HepG2 (cell line): ENCODE measurements around the gene MCRIP2. TPM values are rescaled to one million over a fixed set of nuclear protein-coding genes. Genes with fewer than 3 reads are reported as not detected.

Experiments
- ATAC-seq: fragments of 200-7000 bp; cut with Tn5 transposase; 3 replicates; pipeline ENCODE4 v1.9.1; 2020; ENCODE audit warnings: mild to moderate bottlenecking, moderate library complexity
- BruUV-seq: library from RNA; stranded (reverse); fragments of 400-500 nt; replicated peaks from 2 replicates; lab custom pipeline; 2021; lab: Mats Ljungman, UMichigan
- CTCF ChIA-PET: fragments of 300-600 bp; formaldehyde crosslinking; extraction: SDS; loops from one replicate; lab custom pipeline; 2021; ENCODE audit warnings: low total read pairs, inconsistent platforms, low intra/inter-chr PET ratio; lab: Yijun Ruan, JAX
- POLR2A ChIA-PET: fragments of 350-600 bp; sonication (Branson Sonifier 250); formaldehyde crosslinking; loops from one replicate; lab custom pipeline; 2020; ENCODE audit warnings: antibody characterized with exemption, inconsistent platforms; lab: Yijun Ruan, JAX
- DNase-seq: peaks from one replicate; pipeline ENCODE4 v3.0.0-alpha.2; 2015; ENCODE audit warnings: low spot score
- FAIRE-seq: peaks from 3 replicates; lab custom pipeline; 2011; peaks lifted over from hg19 to GRCh38; lab: Jason Lieb, UNC
- H2AFZ ChIP-seq: one replicate; pipeline ENCODE4 v1.6.1; 2011; ENCODE audit warnings: low read length, inconsistent platforms
- H3K27ac ChIP-seq: fragments of 300-600 bp; 3 replicates; pipeline ENCODE4 v1.8.0; 2011; ENCODE audit warnings: mixed run types, mild to moderate bottlenecking, mixed read lengths, low read length, inconsistent platforms; ENCODE audit not compliant: insufficient read depth; ENCODE audit errors: extremely low read length
- H3K27me3 ChIP-seq, 2 experiments: fragments of 200-600 bp in 1 of 2; 2 replicates in 1 of 2; 3 replicates in 1 of 2; pipeline versions ENCODE4 v1.6.0 to v1.8.0; 2011; ENCODE audit warnings: low read length in 2 of 2, mild to moderate bottlenecking in 2 of 2, moderate library complexity in 2 of 2, inconsistent platforms in 1 of 2; ENCODE audit not compliant: insufficient read depth in 2 of 2, control insufficient read depth in 1 of 2
- H3K36me3 ChIP-seq, 2 experiments: fragments of 200-600 bp in 1 of 2; replicated peaks in 1 of 2; 2 replicates in 1 of 2; 3 replicates in 1 of 2; pipeline versions ENCODE4 v1.5.1 to v1.8.0; 2011; ENCODE audit warnings: low read length in 2 of 2, inconsistent platforms in 1 of 2; ENCODE audit not compliant: insufficient read depth in 2 of 2, control insufficient read depth in 1 of 2
- H3K4me1 ChIP-seq: 2 replicates; pipeline ENCODE4 v1.5.1; 2012; ENCODE audit warnings: low read length, inconsistent platforms; ENCODE audit not compliant: insufficient read depth
- H3K4me2 ChIP-seq: 2 replicates; pipeline ENCODE4 v1.6.0; 2011; ENCODE audit warnings: low read depth, low read length, inconsistent platforms
- H3K4me3 ChIP-seq, 3 experiments: fragments of 200-600 bp in 1 of 3; sonication (generic), shearing (Covaris generic) in 1 of 3; replicated peaks in 1 of 3; 2 replicates each; pipeline ENCODE4 v1.5.1; 2011 to 2016; ENCODE audit warnings: low read length in 3 of 3, inconsistent platforms in 2 of 3, low read depth in 2 of 3, mild to moderate bottlenecking in 2 of 3, control low read depth in 1 of 3, mixed read lengths in 1 of 3; ENCODE audit not compliant: insufficient read depth in 1 of 3
- H3K79me2 ChIP-seq: one replicate; pipeline ENCODE4 v1.6.1; 2011; ENCODE audit warnings: low read length, inconsistent platforms; ENCODE audit not compliant: insufficient read depth
- H3K9ac ChIP-seq: 2 replicates; pipeline ENCODE4 v1.6.0; 2011; ENCODE audit warnings: mild to moderate bottlenecking, low read depth, low read length, inconsistent platforms; ENCODE audit not compliant: insufficient read depth
- H3K9me3 ChIP-seq: 2 replicates; pipeline ENCODE4 v1.5.1; 2012; ENCODE audit warnings: mild to moderate bottlenecking, low read length
- H4K20me1 ChIP-seq: 2 replicates; pipeline ENCODE4 v1.6.0; 2011; ENCODE audit warnings: inconsistent platforms, mild to moderate bottlenecking, low read length, moderate library complexity; ENCODE audit not compliant: insufficient read depth
- AKNA ChIP-seq: sonication (generic); formaldehyde crosslinking; IDR thresholded peaks from 2 replicates; pipeline ENCODE4 v1.4.0; 2020; ENCODE audit warnings: missing genetic modification reagents, borderline replicate concordance
- DBP ChIP-seq: sonication (generic); formaldehyde crosslinking; IDR thresholded peaks from 2 replicates; pipeline ENCODE4 v1.4.0; 2020; ENCODE audit warnings: missing genetic modification reagents; ENCODE audit errors: not compliant biosample characterization
- GATAD2A ChIP-seq: IDR thresholded peaks from 2 replicates; pipeline ENCODE4 v1.6.1; 2016
- GLI4 ChIP-seq: sonication (generic); formaldehyde crosslinking; IDR thresholded peaks from 2 replicates; pipeline ENCODE4 v1.5.1; 2020; ENCODE audit warnings: missing genetic modification reagents, mild to moderate bottlenecking, moderate library complexity, borderline replicate concordance
- JARID2 ChIP-seq: sonication (generic); formaldehyde crosslinking; IDR thresholded peaks from 2 replicates; pipeline ENCODE4 v1.8.1; 2023; ENCODE audit warnings: missing genetic modification reagents, inconsistent platforms; ENCODE audit not compliant: insufficient replicate concordance
- KDM4B ChIP-seq: sonication (generic); formaldehyde crosslinking; IDR thresholded peaks from 2 replicates; pipeline ENCODE4 v1.4.0; 2020; ENCODE audit warnings: missing genetic modification reagents
- KLF16 ChIP-seq, 2 experiments: sonication (generic) in 1 of 2; formaldehyde crosslinking in 1 of 2; IDR thresholded peaks; 2 replicates each; pipeline versions ENCODE4 v1.6.1 to v1.8.0; 2016 to 2023; ENCODE audit warnings: missing genetic modification reagents in 2 of 2, missing compliant biosample characterization in 1 of 2
- LCORL ChIP-seq, 2 experiments: fragments of 450-650 bp in 1 of 2; sonication (generic) in 1 of 2; formaldehyde crosslinking in 1 of 2; IDR thresholded peaks; 2 replicates each; pipeline versions ENCODE4 v1.5.0 to v1.6.1; 2017 to 2020; ENCODE audit warnings: antibody characterized with exemption in 1 of 2, missing genetic modification reagents in 1 of 2
- MAF1 ChIP-seq: sonication (generic); formaldehyde crosslinking; IDR thresholded peaks from 2 replicates; pipeline ENCODE4 v1.5.0; 2020; ENCODE audit warnings: missing genetic modification reagents, borderline replicate concordance
- NAIF1 ChIP-seq: sonication (generic); formaldehyde crosslinking; IDR thresholded peaks from 2 replicates; pipeline ENCODE4 v1.5.0; 2020; ENCODE audit warnings: mild to moderate bottlenecking, missing genetic modification reagents, borderline replicate concordance
- RBM22 ChIP-seq: fragments of 200-400 bp; formaldehyde crosslinking; optimal IDR thresholded peaks from 2 replicates; pipeline ENCODE3; 2017; ENCODE audit warnings: mild to moderate bottlenecking, low read length, moderate library complexity
- SETDB1 ChIP-seq: sonication (generic); formaldehyde crosslinking; IDR thresholded peaks from 2 replicates; pipeline ENCODE4 v1.5.1; 2020; ENCODE audit warnings: missing genetic modification reagents, mild to moderate bottlenecking, borderline replicate concordance
- ZNF329 ChIP-seq: sonication (generic); formaldehyde crosslinking; IDR thresholded peaks from 2 replicates; pipeline ENCODE4 v1.9.0; 2021; ENCODE audit warnings: low read depth, mild to moderate bottlenecking, missing genetic modification reagents
- WGBS: methylation state at CpG from one replicate; pipeline ENCODE4 v1.1.6; 2017; ENCODE audit warnings: low lambda C conversion rate; 5-methylcytosine and 5-hydroxymethylcytosine counted together
- in situ Hi-C: cut with HindIII; loops from 2 replicates; pipeline ENCODE4 v1.10.0; 2017; ENCODE audit warnings: low pct_unique_long_range_greater_than_20kb; ENCODE audit not compliant: extremely low pct_ligation_motif_present
- intact Hi-C: fragments of 100-400 bp; cut with micrococcal nuclease; formaldehyde crosslinking; loops from one replicate; pipeline ENCODE4 v1.10.0; 2022; ENCODE audit not compliant: unreplicated experiment
- polyA plus RNA-seq, 8 experiments: library from polyadenylated mRNA; depleted of rRNA in 3 of 8; stranded (reverse) in 7 of 8; unstranded in 1 of 8; fragments of >200 nt; fragmentation: Illumina TruSeq in 4 of 8; extraction: Trizol in 4 of 8; gene quantifications; 2 replicates each; pipeline versions ENCODE4 v1.2.1 to v1.2.3, GENCODE V29; 2011 to 2016; ENCODE audit warnings: low read depth in 4 of 8, missing spikeins in 1 of 8, mixed read lengths in 1 of 8; ENCODE audit not compliant: insufficient read depth in 1 of 8
- total RNA-seq, 5 experiments: library from RNA; depleted of rRNA; stranded (reverse); fragments of >200 nt; fragmentation: Illumina TruSeq; extraction: Trizol; gene quantifications; 2 replicates each; pipeline ENCODE4 v1.2.3, GENCODE V29; 2016; ENCODE audit warnings: low read depth in 1 of 5
- TF ChIP-seq, protein P1 (sequence below): IDR thresholded peaks from 2 replicates; pipeline ENCODE4 v1.6.1; 2016; ENCODE audit warnings: mild to moderate bottlenecking
- TF ChIP-seq, protein P2 (sequence below): sonication (generic); formaldehyde crosslinking; conservative IDR thresholded peaks from 2 replicates; pipeline ENCODE4 v1.8.0; 2022; ENCODE audit warnings: low read depth, missing genetic modification reagents

MCRIP2 gene
- total and polyA plus RNA-seq, 2 of the 13 experiments (the other 11 are each of a cell fraction or from before 2014, with no cell fraction given): 39.6 to 76.7 TPM

- no peak for DNase-seq
- H3K4me1 ChIP-seq: peaks cover 9% of the 10 kb centered on the region
- ATAC-seq: no peak
- no peak overlapping the region for H3K27ac ChIP-seq
- H3K9me3 ChIP-seq: no peaks in the 10 kb centered on the region
- H3K79me2 ChIP-seq: no peaks in the 10 kb centered on the region
- no peaks in the 10 kb centered on the region for H3K27me3 ChIP-seq
- H3K4me2 ChIP-seq: no peak overlapping the region
- H2AFZ ChIP-seq: no peak overlapping the region
- H3K4me3 ChIP-seq: no peak overlapping the region
- H4K20me1 ChIP-seq: no peaks in the 10 kb centered on the region
- intact Hi-C loops: no loop called here
- no peak overlapping the region for H3K9ac ChIP-seq
- no peak for FAIRE-seq
- no TSS peak for BruUV-seq
- 96% methylated on average over 20 of the region's 20 CpGs for WGBS
- POLR2A ChIA-PET: no interaction called here
- peaks cover 0 to 6% of the 10 kb centered on the region in 2 experiments; a peak in 1 of 5 replicates for H3K36me3 ChIP-seq
- TF ChIP-seq, protein P1, sequence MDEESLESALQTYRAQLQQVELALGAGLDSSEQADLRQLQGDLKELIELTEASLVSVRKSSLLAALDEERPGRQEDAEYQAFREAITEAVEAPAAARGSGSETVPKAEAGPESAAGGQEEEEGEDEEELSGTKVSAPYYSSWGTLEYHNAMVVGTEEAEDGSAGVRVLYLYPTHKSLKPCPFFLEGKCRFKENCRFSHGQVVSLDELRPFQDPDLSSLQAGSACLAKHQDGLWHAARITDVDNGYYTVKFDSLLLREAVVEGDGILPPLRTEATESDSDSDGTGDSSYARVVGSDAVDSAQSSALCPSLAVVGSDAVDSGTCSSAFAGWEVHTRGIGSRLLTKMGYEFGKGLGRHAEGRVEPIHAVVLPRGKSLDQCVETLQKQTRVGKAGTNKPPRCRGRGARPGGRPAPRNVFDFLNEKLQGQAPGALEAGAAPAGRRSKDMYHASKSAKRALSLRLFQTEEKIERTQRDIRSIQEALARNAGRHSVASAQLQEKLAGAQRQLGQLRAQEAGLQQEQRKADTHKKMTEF (CRISPR knock-in tag): no peak
- TF ChIP-seq LCORL (IDR thresholded peaks at IDR 0.05) (no peak), LCORL (CRISPR knock-in tag; IDR thresholded peaks at IDR 0.05) (no peak), JARID2 (CRISPR knock-in tag) (no peak), ZNF329 (CRISPR knock-in tag) (no peak), GLI4 (CRISPR knock-in tag) (no peak), MAF1 (no peak), AKNA (CRISPR knock-in tag) (no peak), KLF16 (CRISPR knock-in tag; IDR thresholded peaks at IDR 0.05) (no peak), KDM4B (CRISPR knock-in tag) (no peak), RBM22 (no peak), NAIF1 (CRISPR knock-in tag) (no peak), DBP (CRISPR knock-in tag) (no peak), GATAD2A (CRISPR knock-in tag) (no peak), SETDB1 (CRISPR knock-in tag) (no peak)
- TF ChIP-seq, protein P2, sequence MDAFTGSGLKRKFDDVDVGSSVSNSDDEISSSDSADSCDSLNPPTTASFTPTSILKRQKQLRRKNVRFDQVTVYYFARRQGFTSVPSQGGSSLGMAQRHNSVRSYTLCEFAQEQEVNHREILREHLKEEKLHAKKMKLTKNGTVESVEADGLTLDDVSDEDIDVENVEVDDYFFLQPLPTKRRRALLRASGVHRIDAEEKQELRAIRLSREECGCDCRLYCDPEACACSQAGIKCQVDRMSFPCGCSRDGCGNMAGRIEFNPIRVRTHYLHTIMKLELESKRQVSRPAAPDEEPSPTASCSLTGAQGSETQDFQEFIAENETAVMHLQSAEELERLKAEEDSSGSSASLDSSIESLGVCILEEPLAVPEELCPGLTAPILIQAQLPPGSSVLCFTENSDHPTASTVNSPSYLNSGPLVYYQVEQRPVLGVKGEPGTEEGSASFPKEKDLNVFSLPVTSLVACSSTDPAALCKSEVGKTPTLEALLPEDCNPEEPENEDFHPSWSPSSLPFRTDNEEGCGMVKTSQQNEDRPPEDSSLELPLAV: no peak
- TF ChIP-seq, all 625 proteins: peak for 0
- CTCF ChIA-PET: no interaction called here
- in situ Hi-C loops: no loop called here
Observed at GRCh38 chr16:619476-620100, 22.0 kb upstream of the MCRIP2 start.
